Adrenal gland (tissue), 12 donors: ENCODE measurements around the gene OR5C1. TPM values are rescaled to one million over a fixed set of nuclear protein-coding genes. Genes with fewer than 3 reads are reported as not detected.
"Not testable (repeated sequence)": the region's sequence is repeated elsewhere in the genome, so short reads cannot be mapped to it uniquely, and the experiment has no call there.

ENCODE experiments used
- DNase-seq, 7 donors: peaks; one replicate each; pipeline ENCODE4 v3.0.0-alpha.2; 2019 to 2020
- H3K27ac ChIP-seq, 5 donors: fragments of 200-600 bp; sonication (generic) in 4 of 5; 1 replicate in 3 of 5; 2 replicates in 2 of 5; pipeline versions ENCODE4 v1.5.1 to v1.8.0; 2016 to 2020; ENCODE audit warnings: mild to moderate bottlenecking in 1 of 5
- H3K27me3 ChIP-seq: fragments of 200-600 bp; 2 replicates; pipeline ENCODE4 v1.8.0; 2021
- H3K36me3 ChIP-seq, 2 donors: fragments of 200-600 bp; replicated peaks in 1 of 2; 1 replicate in 1 of 2; 2 replicates in 1 of 2; pipeline versions ENCODE4 v1.5.1 to v1.8.0; 2018 to 2022
- H3K4me1 ChIP-seq, 2 donors: fragments of 200-600 bp; replicated peaks in 1 of 2; 1 replicate in 1 of 2; 2 replicates in 1 of 2; pipeline versions ENCODE4 v1.5.1 to v1.8.0; 2018 to 2021
- H3K4me3 ChIP-seq, 4 donors: fragments of 200-600 bp; sonication (generic) in 3 of 4; one replicate each; pipeline ENCODE4 v1.5.1; 2016 to 2018
- H3K9me3 ChIP-seq, 3 donors: fragments of 200-600 bp; sonication (generic) in 1 of 3; replicated peaks in 1 of 3; 1 replicate in 2 of 3; 2 replicates in 1 of 3; pipeline versions ENCODE4 v1.5.1 to v1.8.0; 2016 to 2021
- CTCF ChIP-seq, 6 experiments: fragments of 450-650 bp in 4 of 6; fragments of 200-600 bp in 2 of 6; sonication (generic) in 1 of 6; IDR thresholded peaks; 1 replicate in 5 of 6; 2 replicates in 1 of 6; pipeline versions ENCODE4 v1.5.1 to v1.8.0; 2016 to 2021; ENCODE audit warnings: antibody characterized with exemption in 6 of 6, mild to moderate bottlenecking in 2 of 6, moderate library complexity in 1 of 6
- POLR2A ChIP-seq, 2 donors: fragments of 450-650 bp; IDR thresholded peaks; one replicate each; pipeline ENCODE4 v1.6.1; 2017; ENCODE audit warnings: antibody characterized with exemption in 2 of 2, mild to moderate bottlenecking in 2 of 2, moderate library complexity in 1 of 2
- WGBS, 4 donors: extraction: QIAGEN DNeasy Blood & Tissue Kit in 2 of 4; methylation state at CpG; one replicate each; pipeline versions ENCODE4 v1.1.5 to v1.1.7; 2013 to 2017; 5-methylcytosine and 5-hydroxymethylcytosine counted together
- intact Hi-C, 2 donors: fragments of 100-400 bp; cut with DNase I; formaldehyde crosslinking; loops; one replicate each; pipeline versions ENCODE4 v1.14.1 to v1.15.0; 2022 to 2023
- polyA plus RNA-seq, 3 donors: library from polyadenylated mRNA; stranded (reverse); fragments of 200-250 nt in 2 of 3; fragments of 350-450 nt in 1 of 3; fragmentation: Illumina TruSeq in 1 of 3; extraction: RNeasy Lipid Tissue Mini Kit (QIAGEN cat#74804) in 1 of 3; gene quantifications; one replicate each; pipeline ENCODE4 v1.2.3, GENCODE V29; 2013 to 2014
- total RNA-seq, 9 donors: library from RNA; depleted of rRNA in 4 of 9; stranded (reverse); fragments of >200 nt in 4 of 9; fragments of 120-200 nt in 1 of 9; fragmentation: NEBNext Ultra II Directional in 1 of 9; extraction: Animal tissue kit (Norgen Biotek cat#: 25700) in 1 of 9; gene quantifications; one replicate each; pipeline versions ENCODE4 v1.1.0 to v1.2.4, GENCODE V29; 2013 to 2023
- donor health status: healthy with polysubstance abuse.
- donor health status: Bipolar disorder and iron deficiency.
- donor health status: DM: yes; HTN: yes; CAD: no.
- donor health status: DM: no; HTN: no; CAD: no.
- donor health status: DM: no; HTN: no; CAD: no.
- donor health status: DM: yes; HTN: yes; CAD: no.

The OR5C1 gene
- total and polyA plus RNA-seq, 12 donors, result not detected

- intact Hi-C loops, result no loop called here
Observed at GRCh38 chr9:122821278-122821943, 32.7 kb downstream of the OR5C1 start.

GRCh38 chr9:122822056-122822455 lies 33.3 kb downstream of the OR5C1 start:
- Histone ChIP-seq H3K4me3 (no peak overlapping the region), H3K27me3 (no peaks in the 10 kb centered on the region), H3K9me3 (no peaks in the 10 kb centered on the region), H3K4me1 (peaks cover 6 to 31% of the 10 kb centered on the region in 2 donors), H3K27ac (peak overlapping the region in 3 of 5 donors; percentile 35 to 53 (median 51)), H3K36me3 (peaks cover 0 to 39% of the 10 kb centered on the region in 2 donors)
- intact Hi-C loops, result no loop called here
- no peak for TF ChIP-seq CTCF (IDR thresholded peaks at IDR 0.05)
- no peak for TF ChIP-seq POLR2A (IDR thresholded peaks at IDR 0.05)
- WGBS, 4 donors, result 90 to 93% (median 91%) methylated on average over 6 of the region's 6 CpGs
- no peak for DNase-seq

More at GRCh38 chr9:122821278-122821943, 32.7 kb downstream of the OR5C1 start:
- Histone ChIP-seq H3K27me3 (no peaks in the 10 kb centered on the region), H3K4me1 (peaks cover 6 to 24% of the 10 kb centered on the region in 2 donors), H3K27ac (peak overlapping the region in 3 of 5 donors; percentile 35 to 53 (median 51)), H3K36me3 (peaks cover 0 to 39% of the 10 kb centered on the region in 2 donors), H3K4me3 (no peak overlapping the region), H3K9me3 (no peaks in the 10 kb centered on the region)
- 42 to 49% (median 47%) methylated on average over 7 of the region's 7 CpGs for WGBS, 4 donors
- no peak for TF ChIP-seq CTCF (IDR thresholded peaks at IDR 0.05)
- TF ChIP-seq POLR2A (IDR thresholded peaks at IDR 0.05), result no peak
- DNase-seq, result peak; percentile 42 to 86 (median 67)

- peaks cover 6 to 36% of the 10 kb centered on the region in 2 donors for H3K4me1 ChIP-seq
- intact Hi-C loops, result no loop called here
- H3K27ac ChIP-seq, result no peak overlapping the region
- 91 to 97% (median 94%) methylated on average over 4 of the region's 4 CpGs for WGBS, 4 donors
- no peak for DNase-seq
- TF ChIP-seq POLR2A (IDR thresholded peaks at IDR 0.05), result no peak
- no peak for TF ChIP-seq CTCF (IDR thresholded peaks at IDR 0.05)
- peaks cover 0 to 35% of the 10 kb centered on the region in 2 donors for H3K36me3 ChIP-seq
- no peaks in the 10 kb centered on the region for H3K27me3 ChIP-seq
- H3K9me3 ChIP-seq, result no peaks in the 10 kb centered on the region
- H3K4me3 ChIP-seq, result no peak overlapping the region
Observed at GRCh38 chr9:122822938-122823337, 34.2 kb downstream of the OR5C1 start.

- no peak for TF ChIP-seq CTCF (IDR thresholded peaks at IDR 0.05)
- no peak for TF ChIP-seq POLR2A (IDR thresholded peaks at IDR 0.05)
- H3K27ac ChIP-seq, result peak overlapping the region; percentile 58 to 94 (median 87)
- no peaks in the 10 kb centered on the region for H3K27me3 ChIP-seq
Observed at GRCh38 chr9:122827761-122828093, 39.0 kb downstream of the OR5C1 start.

GRCh38 chr9:122828965-122829284 lies 40.2 kb downstream of the OR5C1 start:
- intact Hi-C loops, H3K9me3 ChIP-seq, H3K36me3 ChIP-seq, H3K27me3 ChIP-seq, DNase-seq: not testable (repeated sequence)
- 67 to 72% (median 69%) methylated on average over 18 of the region's 18 CpGs for WGBS, 4 donors
- Histone ChIP-seq H3K27ac (peak overlapping the region in 4 of 5 donors; percentile 86 to 94 (median 88)), H3K4me3 (peak overlapping the region in 3 of 4 donors; percentile 83 to 90 (median 89)), H3K4me1 (peaks cover 0 to 25% of the 10 kb centered on the region in 2 donors)

More at GRCh38 chr9:122827761-122828093, 39.0 kb downstream of the OR5C1 start:
- Histone ChIP-seq H3K4me3 (peak overlapping the region; percentile 83 to 90 (median 87)), H3K4me1 (peaks cover 0 to 25% of the 10 kb centered on the region in 2 donors), H3K9me3 (no peaks in the 10 kb centered on the region), H3K36me3 (peaks cover 0 to 14% of the 10 kb centered on the region in 2 donors)
- DNase-seq, result peak in 1 of 7 donors; percentile 29
- WGBS, 4 donors, result 0% methylated on average over 8 of the region's 8 CpGs
- intact Hi-C loops, result no loop called here
